Measurements from ENCODE around the gene SHLD2. TPM values are rescaled to one million over a fixed set of nuclear protein-coding genes. Genes with fewer than 3 reads are reported as not detected.
"Not testable (repeated sequence)": the region's sequence is repeated elsewhere in the genome, so short reads cannot be mapped to it uniquely, and the experiment has no call there.

The SHLD2 gene
- total RNA-seq, 1 experiment from 2014 or later = 27.6 TPM

GRCh38 chr10:87105446-87106124, 10.6 kb downstream of the SHLD2 start (continued):
- TF ChIP-seq, protein P1, sequence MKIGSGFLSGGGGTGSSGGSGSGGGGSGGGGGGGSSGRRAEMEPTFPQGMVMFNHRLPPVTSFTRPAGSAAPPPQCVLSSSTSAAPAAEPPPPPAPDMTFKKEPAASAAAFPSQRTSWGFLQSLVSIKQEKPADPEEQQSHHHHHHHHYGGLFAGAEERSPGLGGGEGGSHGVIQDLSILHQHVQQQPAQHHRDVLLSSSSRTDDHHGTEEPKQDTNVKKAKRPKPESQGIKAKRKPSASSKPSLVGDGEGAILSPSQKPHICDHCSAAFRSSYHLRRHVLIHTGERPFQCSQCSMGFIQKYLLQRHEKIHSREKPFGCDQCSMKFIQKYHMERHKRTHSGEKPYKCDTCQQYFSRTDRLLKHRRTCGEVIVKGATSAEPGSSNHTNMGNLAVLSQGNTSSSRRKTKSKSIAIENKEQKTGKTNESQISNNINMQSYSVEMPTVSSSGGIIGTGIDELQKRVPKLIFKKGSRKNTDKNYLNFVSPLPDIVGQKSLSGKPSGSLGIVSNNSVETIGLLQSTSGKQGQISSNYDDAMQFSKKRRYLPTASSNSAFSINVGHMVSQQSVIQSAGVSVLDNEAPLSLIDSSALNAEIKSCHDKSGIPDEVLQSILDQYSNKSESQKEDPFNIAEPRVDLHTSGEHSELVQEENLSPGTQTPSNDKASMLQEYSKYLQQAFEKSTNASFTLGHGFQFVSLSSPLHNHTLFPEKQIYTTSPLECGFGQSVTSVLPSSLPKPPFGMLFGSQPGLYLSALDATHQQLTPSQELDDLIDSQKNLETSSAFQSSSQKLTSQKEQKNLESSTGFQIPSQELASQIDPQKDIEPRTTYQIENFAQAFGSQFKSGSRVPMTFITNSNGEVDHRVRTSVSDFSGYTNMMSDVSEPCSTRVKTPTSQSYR (CRISPR knock-in tag; IDR thresholded peaks at IDR 0.05) = no peak
- TF ChIP-seq NR3C1 (CRISPR knock-in tag; conservative IDR thresholded peaks at IDR 0.05; ENCODE audit: low read depth) = no peak
- TF ChIP-seq TEAD4 (CRISPR knock-in tag; IDR thresholded peaks at IDR 0.05) = no peak
- TF ChIP-seq CBFB (CRISPR knock-in tag; IDR thresholded peaks at IDR 0.05; ENCODE audit: low read depth) = no peak

DNA sequence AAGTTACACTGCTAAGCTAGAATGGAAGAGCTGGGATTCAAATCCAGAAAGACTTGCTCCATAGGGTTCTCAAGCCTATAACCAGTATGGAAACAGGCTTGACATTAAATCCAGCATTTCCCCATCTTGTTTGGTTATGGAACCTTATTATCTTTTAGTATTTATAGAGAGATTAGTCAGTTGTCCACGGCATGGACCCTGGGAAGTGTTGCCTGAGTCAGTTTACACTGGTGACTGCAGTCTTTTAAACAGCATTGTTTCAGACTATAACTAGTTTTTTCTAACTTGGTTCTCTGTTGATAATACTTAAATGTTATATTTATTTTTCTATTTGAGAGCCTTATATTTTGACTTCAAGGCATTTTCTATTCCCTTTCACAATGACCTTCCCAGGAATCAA, 23.1 kb downstream of the SHLD2 start:
- POLR2A ChIA-PET; H3K4me3 Mint-ChIP-seq; H3K36me3 Mint-ChIP-seq; H3K4me1 Mint-ChIP-seq; H3K27ac Mint-ChIP-seq; DNase-seq (ENCODE audit: low spot score); H3K27me3 Mint-ChIP-seq (ENCODE audit: low read depth); ATAC-seq; CTCF ChIA-PET; H3K9me3 Mint-ChIP-seq: not testable (repeated sequence)

DNA sequence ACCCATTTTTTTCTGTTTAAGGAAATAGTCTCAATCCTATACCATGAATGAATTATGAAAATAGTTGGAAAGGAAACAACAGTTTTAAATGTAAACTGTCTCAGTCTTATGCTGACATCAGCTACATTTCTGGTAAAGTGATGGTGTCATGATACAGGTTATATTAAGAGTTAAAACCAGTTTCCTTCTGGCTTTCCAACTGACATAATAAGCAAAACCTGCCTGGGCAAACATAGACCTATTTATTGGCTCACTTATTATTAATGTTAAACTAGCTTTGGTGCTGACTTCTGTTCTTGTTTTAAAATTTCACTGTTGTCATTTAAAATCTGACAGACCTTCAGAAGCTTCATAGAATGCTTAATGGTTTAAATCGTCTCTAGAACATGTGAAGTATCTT, 24.0 kb downstream of the SHLD2 start:
- H3K27me3 Mint-ChIP-seq (ENCODE audit: low read depth); H3K9me3 Mint-ChIP-seq; H3K4me3 Mint-ChIP-seq; H3K4me1 Mint-ChIP-seq; CTCF ChIA-PET; H3K27ac Mint-ChIP-seq; POLR2A ChIA-PET; DNase-seq (ENCODE audit: low spot score); H3K36me3 Mint-ChIP-seq; ATAC-seq: not testable (repeated sequence)

DNA sequence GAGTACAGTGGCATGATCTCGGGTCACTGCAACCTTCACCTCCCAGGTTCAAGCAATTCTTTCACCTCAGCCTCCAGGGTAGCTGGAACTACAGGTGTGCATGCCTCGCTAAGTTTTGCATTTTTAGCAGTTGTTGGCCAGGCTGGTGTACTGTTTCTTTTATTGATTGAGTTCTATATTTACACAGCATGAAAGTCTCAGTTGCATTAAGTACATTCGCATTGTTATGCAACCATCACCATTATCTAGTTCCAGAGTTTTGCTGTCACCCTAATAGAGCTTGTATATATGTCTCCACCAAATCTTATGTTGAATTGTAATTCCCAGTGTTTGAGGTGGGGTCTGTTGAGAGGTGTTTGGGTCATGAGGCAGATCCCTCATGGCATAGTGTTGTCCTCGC, 28.3 kb downstream of the SHLD2 start:
- H3K4me1 Mint-ChIP-seq; CTCF ChIA-PET; POLR2A ChIA-PET; H3K36me3 Mint-ChIP-seq; DNase-seq (ENCODE audit: low spot score); H3K27me3 Mint-ChIP-seq (ENCODE audit: low read depth); H3K9me3 Mint-ChIP-seq; ATAC-seq; H3K27ac Mint-ChIP-seq; H3K4me3 Mint-ChIP-seq: not testable (repeated sequence)

- H3K27me3 Mint-ChIP-seq (ENCODE audit: low read depth); POLR2A ChIA-PET; DNase-seq (ENCODE audit: low spot score); H3K36me3 Mint-ChIP-seq; H3K4me3 Mint-ChIP-seq; H3K9me3 Mint-ChIP-seq; H3K27ac Mint-ChIP-seq; H3K4me1 Mint-ChIP-seq; ATAC-seq; CTCF ChIA-PET: not testable (repeated sequence)
Observed at GRCh38 chr10:87127048-87127447, 32.0 kb downstream of the SHLD2 start.

DNA sequence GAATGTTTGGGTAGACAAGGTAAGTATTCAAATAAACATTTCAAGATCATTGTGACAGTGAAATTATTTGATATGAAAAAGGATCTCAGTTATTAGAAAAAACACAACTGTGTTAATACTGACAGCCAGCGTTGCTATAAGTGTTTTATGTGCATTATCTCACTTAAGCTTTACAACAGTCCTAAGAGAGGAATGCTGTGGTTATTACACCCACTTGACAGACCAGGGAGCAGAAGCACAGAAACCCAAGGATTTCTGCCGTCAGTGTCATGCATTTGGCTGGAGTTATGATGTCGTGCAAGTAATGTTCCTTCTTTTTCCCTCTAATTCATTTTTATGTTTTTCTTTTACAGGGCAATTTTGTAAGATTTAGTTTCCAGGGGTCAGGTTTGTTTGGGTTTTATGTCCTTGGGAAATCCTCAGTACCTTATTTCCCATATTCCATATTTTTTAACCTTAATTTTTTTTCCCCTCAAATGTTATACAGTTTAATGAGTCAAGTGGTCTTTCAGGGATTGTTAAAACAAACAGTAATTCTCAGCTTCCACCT, 32.7 kb downstream of the SHLD2 start:
- POLR2A ChIA-PET; CTCF ChIA-PET; ATAC-seq; H3K4me3 Mint-ChIP-seq; H3K27me3 Mint-ChIP-seq (ENCODE audit: low read depth); H3K4me1 Mint-ChIP-seq; DNase-seq (ENCODE audit: low spot score); H3K27ac Mint-ChIP-seq; H3K36me3 Mint-ChIP-seq; H3K9me3 Mint-ChIP-seq: not testable (repeated sequence)

GRCh38 chr10:87132176-87132575, 37.2 kb downstream of the SHLD2 start:
- H3K4me3 Mint-ChIP-seq; H3K9me3 Mint-ChIP-seq; H3K4me1 Mint-ChIP-seq; DNase-seq (ENCODE audit: low spot score); CTCF ChIA-PET; ATAC-seq; POLR2A ChIA-PET; H3K27ac Mint-ChIP-seq; H3K27me3 Mint-ChIP-seq (ENCODE audit: low read depth); H3K36me3 Mint-ChIP-seq: not testable (repeated sequence)

DNA sequence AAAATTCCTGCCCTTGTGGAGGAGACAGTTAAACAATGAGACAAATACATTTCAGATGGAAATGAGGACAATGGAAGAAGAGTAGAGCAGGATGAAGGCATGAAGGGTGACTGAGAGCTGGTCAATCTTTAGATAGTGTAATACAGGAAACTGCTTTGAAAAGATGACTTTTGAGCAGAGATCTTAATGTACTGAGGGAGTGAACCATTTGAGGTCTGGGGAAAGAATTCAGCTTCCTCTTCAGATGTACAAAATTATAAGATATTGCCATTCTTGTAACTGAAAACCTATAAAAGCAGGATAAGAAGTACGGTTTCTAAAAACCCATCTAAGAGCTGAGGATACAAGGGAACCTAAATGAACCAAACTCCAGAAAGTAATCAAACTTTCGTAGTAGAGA, 38.9 kb downstream of the SHLD2 start:
- Mint-ChIP-seq H3K27ac (peak overlapping the region; percentile 78; the same call in 1 of the 2 replicates), H3K9me3 (peaks cover 23% of the 10 kb centered on the region), H3K36me3 (peaks cover 27% of the 10 kb centered on the region)
- H3K4me3 Mint-ChIP-seq; DNase-seq (ENCODE audit: low spot score); H3K27me3 Mint-ChIP-seq (ENCODE audit: low read depth); H3K4me1 Mint-ChIP-seq; CTCF ChIA-PET; POLR2A ChIA-PET; ATAC-seq: not testable (repeated sequence)

DNA sequence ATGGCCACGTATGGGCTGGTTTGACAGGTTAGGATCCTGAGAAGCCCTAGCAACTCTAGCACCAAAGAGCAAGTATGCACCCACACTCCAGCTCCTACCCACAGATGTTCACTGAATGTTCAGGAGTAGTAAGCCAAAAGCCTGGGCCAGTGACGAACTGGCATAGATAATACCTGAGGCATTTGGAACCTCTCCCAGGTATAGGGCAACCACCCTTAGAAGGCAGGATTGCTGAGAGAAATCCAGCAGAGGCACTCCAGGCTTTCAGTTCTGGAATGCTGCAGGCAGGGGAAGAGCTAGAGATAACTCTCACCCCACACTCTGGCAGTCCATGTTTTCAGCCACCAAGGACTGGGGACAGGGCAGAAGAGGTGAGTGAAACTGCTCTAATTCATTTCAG, 39.4 kb downstream of the SHLD2 start:
- H3K4me3 Mint-ChIP-seq, POLR2A ChIA-PET: not testable (repeated sequence)
- peaks cover 25% of the 10 kb centered on the region for H3K9me3 Mint-ChIP-seq

GRCh38 chr10:87137478-87137877, 42.5 kb downstream of the SHLD2 start:
- H3K27ac Mint-ChIP-seq; H3K4me3 Mint-ChIP-seq; CTCF ChIA-PET; H3K4me1 Mint-ChIP-seq; DNase-seq (ENCODE audit: low spot score); H3K27me3 Mint-ChIP-seq (ENCODE audit: low read depth); ATAC-seq; POLR2A ChIA-PET: not testable (repeated sequence)
- peaks cover 30% of the 10 kb centered on the region for H3K36me3 Mint-ChIP-seq
- H3K9me3 Mint-ChIP-seq = peaks cover 30% of the 10 kb centered on the region

More for the DNA sequence above, 39.4 kb downstream of the SHLD2 start:
- H3K4me1 Mint-ChIP-seq; ATAC-seq; H3K27ac Mint-ChIP-seq; H3K27me3 Mint-ChIP-seq (ENCODE audit: low read depth); DNase-seq (ENCODE audit: low spot score); CTCF ChIA-PET: not testable (repeated sequence)
- peaks cover 27% of the 10 kb centered on the region for H3K36me3 Mint-ChIP-seq

Measured in WTC11 (cell line).